AG09319 (cell line): ENCODE measurements around the gene KIF22.
A peak's percentile ranks its signal among the peaks of the same experiment; 100 is the strongest.

Experiments
- DNase-seq: peaks from one replicate; pipeline ENCODE4 v3.0.0-alpha.2; 2010; ENCODE audit warnings: low read depth; ENCODE audit errors: extremely low read depth
- TF ChIP-seq, protein P1 (sequence below): IDR thresholded peaks from 2 replicates; pipeline ENCODE4 v1.5.1; 2011; ENCODE audit warnings: low read depth, mild to moderate bottlenecking, inconsistent platforms, low read length, moderate library complexity

Gene KIF22

DNA sequence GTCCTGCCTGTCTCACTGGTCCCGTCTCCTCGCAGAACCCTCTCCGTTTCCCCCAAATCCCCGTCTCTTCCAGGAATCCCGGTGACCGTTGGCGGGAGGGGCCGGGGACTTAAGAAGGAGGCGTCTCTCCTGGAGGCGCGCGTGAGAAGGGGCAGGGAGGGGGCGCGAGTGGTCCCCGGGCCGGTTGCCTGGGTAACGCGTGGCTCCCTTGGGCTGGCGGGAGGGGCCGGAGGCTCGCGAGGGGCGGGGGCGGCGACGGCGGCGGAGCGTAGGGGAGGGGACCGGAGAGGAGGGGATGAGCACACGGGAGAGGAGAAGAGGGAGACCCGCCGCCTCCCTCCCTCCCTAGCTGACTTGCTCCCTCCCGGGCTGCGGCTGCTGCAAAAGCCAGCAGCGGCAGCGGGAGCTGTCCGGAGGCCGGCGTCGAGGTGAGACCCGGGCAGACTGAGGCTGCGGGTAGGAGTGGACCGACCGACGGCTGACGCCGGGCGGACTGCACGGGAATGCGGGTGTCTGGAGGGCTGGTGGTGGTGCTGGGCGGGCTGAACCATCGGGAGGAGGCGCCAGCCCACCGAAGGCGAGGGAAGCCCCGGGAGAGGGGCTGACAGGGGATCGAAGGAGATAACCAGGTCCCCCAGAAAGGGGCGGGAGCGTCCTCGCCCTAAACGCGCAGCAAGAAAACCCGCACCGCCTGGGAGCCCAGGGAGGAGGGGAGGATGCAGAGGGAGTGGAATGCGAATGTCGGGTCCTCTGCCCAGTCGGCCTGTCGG is 21.5 kb downstream of the KIF22 start, which contains the start of gene PRRT2:
TSS of gene PRRT2 (plus strand) at position 298 of the 770 bp plus-strand sequence. CDS start 862 bp downstream, outside the sequence.
- TF ChIP-seq, protein P1, sequence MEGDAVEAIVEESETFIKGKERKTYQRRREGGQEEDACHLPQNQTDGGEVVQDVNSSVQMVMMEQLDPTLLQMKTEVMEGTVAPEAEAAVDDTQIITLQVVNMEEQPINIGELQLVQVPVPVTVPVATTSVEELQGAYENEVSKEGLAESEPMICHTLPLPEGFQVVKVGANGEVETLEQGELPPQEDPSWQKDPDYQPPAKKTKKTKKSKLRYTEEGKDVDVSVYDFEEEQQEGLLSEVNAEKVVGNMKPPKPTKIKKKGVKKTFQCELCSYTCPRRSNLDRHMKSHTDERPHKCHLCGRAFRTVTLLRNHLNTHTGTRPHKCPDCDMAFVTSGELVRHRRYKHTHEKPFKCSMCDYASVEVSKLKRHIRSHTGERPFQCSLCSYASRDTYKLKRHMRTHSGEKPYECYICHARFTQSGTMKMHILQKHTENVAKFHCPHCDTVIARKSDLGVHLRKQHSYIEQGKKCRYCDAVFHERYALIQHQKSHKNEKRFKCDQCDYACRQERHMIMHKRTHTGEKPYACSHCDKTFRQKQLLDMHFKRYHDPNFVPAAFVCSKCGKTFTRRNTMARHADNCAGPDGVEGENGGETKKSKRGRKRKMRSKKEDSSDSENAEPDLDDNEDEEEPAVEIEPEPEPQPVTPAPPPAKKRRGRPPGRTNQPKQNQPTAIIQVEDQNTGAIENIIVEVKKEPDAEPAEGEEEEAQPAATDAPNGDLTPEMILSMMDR: no peak
- no peak for DNase-seq

DNA sequence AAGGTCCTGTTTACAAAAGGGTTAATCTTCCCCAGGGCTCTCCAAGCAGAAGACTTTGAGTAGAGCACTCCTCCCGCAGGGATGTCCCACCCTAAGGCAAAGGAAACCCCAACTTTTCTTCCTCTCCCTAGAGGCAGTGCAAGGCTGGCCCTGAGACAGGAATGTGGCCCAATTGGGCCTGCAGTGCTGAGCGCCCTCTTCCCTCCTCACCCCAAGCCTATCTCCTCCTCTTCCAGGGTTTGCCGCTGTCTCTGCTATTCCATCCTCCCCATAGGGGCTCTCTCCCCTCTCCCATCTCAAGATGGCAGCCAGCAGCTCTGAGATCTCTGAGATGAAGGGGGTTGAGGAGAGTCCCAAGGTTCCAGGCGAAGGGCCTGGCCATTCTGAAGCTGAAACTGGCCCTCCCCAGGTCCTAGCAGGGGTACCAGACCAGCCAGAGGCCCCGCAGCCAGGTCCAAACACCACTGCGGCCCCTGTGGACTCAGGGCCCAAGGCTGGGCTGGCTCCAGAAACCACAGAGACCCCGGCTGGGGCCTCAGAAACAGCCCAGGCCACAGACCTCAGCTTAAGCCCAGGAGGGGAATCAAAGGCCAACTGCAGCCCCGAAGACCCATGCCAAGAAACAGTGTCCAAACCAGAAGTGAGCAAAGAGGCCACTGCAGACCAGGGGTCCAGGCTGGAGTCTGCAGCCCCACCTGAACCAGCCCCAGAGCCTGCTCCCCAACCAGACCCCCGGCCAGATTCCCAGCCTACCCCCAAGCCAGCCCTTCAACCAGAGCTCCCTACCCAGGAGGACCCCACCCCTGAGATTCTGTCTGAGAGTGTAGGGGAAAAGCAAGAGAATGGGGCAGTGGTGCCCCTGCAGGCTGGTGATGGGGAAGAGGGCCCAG is 22.4 kb downstream of the KIF22 start:
- DNase-seq: no peak
- TF ChIP-seq, protein P1: no peak

DNA sequence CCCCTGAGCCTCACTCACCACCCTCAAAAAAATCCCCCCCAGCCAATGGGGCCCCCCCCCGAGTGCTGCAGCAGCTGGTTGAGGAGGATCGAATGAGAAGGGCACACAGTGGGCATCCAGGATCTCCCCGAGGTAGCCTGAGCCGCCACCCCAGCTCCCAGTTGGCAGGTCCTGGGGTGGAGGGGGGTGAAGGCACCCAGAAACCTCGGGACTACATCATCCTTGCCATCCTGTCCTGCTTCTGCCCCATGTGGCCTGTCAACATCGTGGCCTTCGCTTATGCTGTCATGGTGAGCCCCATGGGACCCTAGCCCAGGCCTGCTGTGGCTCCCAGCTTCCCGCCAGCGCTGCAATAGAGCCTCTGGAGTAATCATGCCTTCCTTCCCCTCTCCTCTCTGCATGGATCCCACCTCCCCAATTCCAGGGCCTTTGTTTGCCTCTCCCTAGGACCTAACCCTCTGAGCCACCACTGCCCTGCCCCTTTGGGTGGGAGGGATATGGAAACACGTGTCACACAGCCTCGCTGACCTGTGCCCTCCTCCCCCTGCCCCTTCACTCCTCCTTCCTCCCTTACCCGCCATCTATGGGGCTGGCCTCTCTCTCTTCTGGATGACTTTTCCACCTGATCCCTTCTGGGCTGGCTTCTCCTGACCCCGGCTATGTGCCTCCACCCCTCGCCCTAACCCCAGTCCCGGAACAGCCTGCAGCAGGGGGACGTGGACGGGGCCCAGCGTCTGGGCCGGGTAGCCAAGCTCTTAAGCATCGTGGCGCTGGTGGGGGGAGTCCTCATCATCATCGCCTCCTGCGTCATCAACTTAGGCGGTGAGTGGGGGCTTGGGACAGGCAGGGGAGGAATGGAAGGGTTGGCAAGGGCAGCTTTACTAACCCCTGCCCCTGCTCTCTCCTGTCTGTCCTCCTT is 23.4 kb downstream of the KIF22 start:
- DNase-seq: no peak
- TF ChIP-seq, protein P1: no peak

DNA sequence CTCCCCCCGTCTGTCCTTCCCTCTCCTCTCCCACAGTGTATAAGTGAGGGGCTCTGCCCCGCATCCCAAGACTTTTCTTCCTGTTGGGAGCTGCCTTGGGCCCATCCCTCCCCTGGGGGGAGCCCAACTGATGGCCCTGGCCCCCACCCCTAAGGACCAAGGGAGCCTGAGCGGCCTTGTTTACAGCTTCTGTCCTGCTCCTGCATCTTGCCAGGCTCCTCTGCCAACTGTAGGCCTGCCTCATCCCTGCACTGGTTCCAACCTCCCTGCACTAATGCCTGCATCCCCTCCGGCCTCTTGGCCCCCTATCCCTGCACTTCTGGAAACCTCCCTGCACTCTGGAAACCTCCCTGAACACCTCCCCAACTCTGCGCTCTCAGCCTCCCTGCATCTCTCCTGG is 24.0 kb downstream of the KIF22 start:
- DNase-seq: no peak
- TF ChIP-seq, protein P1: no peak

DNA sequence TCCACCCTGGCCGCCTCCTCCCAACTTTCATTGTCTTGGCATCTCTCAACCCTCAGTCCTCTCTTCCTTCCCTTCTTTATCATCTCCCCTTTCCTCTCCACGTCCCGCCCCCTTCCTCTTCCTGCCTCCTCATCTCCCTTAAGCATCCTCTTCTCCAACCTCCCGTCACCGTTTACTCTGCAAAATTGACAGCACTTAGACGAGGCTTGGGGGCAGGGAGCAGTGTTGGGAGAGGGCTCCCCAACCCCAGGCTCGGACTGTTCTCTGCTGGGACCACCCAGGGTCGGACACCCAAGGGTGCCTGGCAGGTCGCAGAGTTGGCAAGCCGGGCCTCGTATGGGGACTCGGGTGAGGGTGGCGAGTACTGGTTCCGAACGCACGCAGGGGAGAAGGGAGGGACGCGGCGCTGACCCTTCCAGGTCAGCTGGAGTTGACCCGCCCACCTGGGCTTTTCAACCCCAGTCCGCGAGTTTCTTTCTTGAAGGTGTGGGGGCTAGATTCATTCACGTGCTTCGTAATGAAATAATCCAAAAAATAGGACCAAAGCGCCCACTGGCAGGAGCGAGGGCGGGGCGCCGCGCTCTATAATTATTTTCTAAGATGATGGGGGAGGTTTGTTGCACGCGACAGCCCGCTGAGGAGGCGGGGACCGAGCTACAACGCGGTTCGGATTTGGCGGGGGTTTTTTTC is 24.6 kb downstream of the KIF22 start:
- DNase-seq: no peak
- TF ChIP-seq, protein P1: no peak

DNA sequence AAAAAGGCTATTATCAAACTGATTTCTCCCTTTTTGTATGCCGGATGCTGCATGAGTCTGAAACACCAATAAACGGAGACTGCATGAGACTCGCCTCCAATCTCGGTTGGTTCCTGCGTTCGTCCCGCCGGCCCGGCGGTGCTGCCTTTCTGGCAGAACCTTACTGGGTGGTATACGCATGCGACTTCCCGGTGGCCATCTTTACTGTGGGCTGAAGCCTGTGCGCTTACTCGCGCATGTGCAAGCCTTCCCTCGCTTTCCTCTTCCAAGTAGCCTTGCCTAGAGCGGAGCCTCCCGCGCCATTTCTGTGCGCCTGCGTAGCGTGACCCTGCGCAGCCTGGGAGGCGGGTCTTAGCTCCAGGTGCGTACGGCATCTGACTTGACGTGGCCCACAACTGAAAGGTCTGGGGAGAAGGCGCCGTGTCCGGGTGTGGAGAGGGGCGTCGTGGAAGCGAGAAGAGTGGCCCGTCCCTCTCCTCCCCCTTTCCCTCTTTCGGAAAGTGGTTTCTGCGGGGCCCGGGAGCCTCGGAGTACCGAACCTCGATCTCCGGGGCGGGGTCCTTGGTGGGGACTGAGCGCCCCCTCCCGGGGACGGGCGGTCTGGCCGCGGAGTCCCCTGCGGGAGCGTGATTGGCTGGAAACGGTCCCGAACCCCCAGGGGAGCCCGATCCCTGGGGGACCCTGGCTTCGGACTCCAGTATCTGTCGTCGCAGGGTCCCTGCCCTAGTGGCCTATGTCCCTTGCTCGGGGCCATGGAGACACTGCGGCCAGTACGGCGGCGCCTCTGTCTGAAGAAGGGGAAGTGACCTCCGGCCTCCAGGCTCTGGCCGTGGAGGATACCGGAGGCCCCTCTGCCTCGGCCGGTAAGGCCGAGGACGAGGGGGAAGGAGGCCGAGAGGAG is 25.5 kb downstream of the KIF22 start, which contains the start of gene PAGR1:
TSS of gene PAGR1 (plus strand) at position 360 of the 901 bp plus-strand sequence. CDS start at position 734, 374 bp downstream.
- DNase-seq: peak; percentile 99
- TF ChIP-seq, protein P1: peak; percentile 85
